Measurements from ENCODE around the gene NT5M. TPM values are rescaled to one million over a fixed set of nuclear protein-coding genes. Genes with fewer than 3 reads are reported as not detected.
A peak's percentile ranks its signal among the peaks of the same experiment; 100 is the strongest.
"Not testable (repeated sequence)": the region's sequence is repeated elsewhere in the genome, so short reads cannot be mapped to it uniquely, and the experiment has no call there.

Gene NT5M
- 1 to 10 TPM; 5.0 to 7.4 (median 6.2) TPM for polyA plus RNA-seq (ENCODE audit: insufficient read length in 4 of 4)

- peak in 3 of 4 donors; percentile 60 to 65 (median 61) for DNase-seq (ENCODE audit: low read depth in 4 of 4, low spot score in 3 of 4)
Observed at GRCh38 chr17:17303010-17303846, at the start of gene NT5M. TSS of gene NT5M (plus strand) at chr17:17303373. CDS start at chr17:17303551, 178 bp downstream.

GRCh38 chr17:17253406-17253805 lies 49.8 kb upstream of the NT5M start:
- DNase-seq (ENCODE audit: low read depth in 4 of 4, low spot score in 3 of 4), result no peak

DNA sequence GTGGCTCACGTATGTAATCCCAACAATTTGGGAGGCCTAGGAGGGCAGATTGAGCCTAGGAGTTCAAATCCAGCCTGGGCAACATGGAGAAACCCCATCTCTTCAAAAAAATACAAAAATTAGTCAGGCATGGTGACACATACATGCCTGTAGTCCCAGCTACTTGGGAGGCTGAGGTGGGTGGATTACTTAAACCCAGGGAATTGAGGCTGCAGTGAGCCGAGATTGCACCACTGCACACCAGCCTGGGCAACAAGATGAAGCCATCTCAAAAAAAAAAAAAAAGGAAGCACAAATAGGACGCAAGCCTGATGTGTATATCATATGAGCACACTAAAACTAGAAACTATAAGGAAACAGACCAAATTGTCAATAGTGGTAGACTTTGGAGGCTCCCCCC lies 49.1 kb upstream of the NT5M start:
- no peak for DNase-seq (ENCODE audit: low read depth in 4 of 4, low spot score in 3 of 4)

DNA sequence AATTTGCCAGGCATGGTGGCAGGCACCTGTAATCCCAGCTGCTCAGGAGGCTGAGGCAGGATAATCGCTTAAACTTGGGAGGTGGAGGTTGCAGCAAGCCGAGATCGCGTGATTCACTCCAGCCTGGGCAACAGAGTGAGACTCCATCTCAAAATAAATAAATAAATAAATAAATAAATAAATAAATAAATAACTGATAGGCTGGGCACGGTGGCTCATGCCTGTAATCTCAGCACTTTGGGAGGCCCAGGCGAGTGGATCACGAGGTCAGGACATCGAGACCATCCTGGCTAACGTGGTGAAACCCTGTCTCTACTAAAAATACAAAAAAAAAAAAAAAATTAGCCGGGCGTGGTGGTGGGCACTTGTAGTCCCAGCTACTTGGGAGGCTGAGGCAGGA lies 47.5 kb upstream of the NT5M start:
- DNase-seq (ENCODE audit: low read depth in 4 of 4, low spot score in 3 of 4), result not testable (repeated sequence)

DNA sequence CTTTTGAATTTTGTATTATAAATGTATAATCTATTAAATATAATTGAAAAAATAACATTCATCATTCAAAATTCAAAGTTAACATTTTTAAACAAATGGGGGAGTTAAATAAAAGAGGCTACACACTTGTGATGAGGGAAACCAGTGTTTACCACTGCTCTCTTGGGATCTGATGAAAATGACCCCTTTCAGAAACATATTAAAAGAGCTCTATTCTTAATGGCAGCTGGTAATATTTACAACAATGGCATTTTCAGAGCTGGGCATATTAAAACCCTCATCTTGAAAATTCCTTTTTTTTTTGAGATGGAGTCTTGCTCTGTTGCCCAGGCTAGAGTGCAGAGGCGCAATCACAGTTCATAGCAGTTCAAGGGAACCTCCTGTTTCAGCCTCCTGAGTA lies 46.9 kb upstream of the NT5M start:
- no peak for DNase-seq (ENCODE audit: low read depth in 4 of 4, low spot score in 3 of 4)

DNA sequence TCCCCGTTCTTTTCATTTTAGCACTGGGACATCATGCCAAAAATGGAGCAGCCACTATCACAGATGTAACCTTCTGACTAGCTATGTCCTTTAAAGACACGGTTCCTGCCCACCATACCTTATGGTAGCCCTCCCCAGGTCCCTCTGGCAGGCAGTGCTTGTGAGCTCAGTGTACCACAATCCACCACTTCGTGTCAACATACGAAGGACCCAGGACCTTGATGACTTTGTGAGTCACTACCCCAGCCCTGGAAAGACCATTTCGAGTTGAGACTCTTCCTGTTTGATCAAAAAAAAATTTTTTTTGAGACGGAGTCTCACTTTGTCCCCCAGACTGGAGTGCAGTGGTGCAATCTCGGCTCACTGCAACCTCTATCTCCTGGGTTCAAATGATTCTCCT lies 45.2 kb upstream of the NT5M start:
- no peak for DNase-seq (ENCODE audit: low read depth in 4 of 4, low spot score in 3 of 4)

DNA sequence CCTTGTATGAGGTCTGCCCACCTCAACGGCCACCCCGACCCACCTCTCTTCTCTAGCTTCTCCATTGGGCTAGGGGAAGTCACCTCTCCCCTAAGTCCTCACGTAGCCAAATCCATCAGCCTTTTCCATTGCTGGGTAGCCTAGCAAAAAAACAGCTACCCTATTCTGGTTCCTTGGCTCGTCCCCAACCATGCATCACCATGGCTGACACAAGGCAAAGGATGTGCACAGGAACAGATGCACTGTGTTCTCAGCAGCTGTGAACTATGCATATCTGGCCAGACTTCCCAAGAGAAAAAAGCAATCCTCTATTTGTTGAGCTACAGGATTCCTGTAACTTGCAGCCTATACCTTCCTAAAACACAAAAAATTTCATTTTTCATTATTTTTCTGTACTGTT lies 44.2 kb upstream of the NT5M start:
- no peak for DNase-seq (ENCODE audit: low read depth in 4 of 4, low spot score in 3 of 4)

DNA sequence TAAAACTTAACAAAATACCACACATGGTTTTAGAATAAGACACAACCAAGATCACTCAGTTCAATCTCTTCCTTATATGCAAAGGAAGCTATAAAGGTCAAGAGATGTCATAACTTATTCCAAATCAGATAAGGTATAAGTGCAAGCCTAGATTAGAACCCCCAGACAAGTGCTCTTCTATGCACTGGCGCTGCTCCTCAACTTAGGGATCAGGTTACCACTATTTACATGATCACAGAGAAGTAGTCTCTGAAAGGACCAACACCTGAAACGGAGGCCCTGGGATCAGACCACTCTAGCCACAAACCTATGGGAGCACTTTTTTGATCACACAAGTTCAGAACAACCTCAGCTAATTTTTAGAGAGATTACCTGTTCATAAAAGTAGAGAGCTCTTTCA lies 38.7 kb upstream of the NT5M start:
- no peak for DNase-seq (ENCODE audit: low read depth in 4 of 4, low spot score in 3 of 4)

DNA sequence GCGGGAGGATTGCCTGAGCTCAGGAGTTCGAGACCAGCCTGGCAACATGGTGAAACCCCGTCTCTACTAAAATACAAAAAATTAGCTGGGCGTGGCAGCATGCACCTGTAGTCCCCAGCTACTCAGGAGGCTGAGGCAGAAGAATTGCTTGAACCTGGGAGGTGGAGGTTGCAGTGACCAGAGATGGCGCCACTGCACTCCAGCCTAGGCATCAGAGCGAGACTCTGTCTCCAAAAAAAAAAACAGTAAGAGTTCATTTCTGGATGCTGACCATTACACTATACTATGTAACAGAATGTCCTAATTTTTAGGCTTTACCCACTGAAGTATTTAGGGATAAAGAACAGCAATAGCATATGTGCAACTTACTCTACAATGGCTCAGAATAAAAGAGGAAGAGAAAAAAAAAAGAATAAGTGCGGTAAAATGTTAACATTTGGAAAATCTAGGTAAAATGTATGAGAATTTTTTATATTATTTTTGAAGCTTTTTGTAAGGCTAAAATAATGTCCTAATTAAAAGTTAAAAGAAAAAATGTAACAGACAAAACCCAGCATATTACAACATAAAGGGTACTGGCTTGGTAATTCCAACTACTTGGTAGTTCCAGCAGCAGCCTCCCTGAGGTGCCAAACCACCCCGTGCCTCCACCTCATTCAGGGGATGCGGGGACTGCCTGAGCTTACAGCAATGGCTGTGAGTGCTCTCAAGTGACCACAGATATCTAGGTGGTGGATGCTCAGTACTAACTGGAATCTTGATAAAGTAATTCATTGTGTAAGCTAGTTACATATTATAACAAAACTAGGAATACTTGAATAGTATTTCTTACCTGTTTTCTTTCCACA lies 33.0 kb upstream of the NT5M start:
- DNase-seq (ENCODE audit: low read depth in 4 of 4, low spot score in 3 of 4), result no peak

GRCh38 chr17:17275971-17276370 lies 27.2 kb upstream of the NT5M start:
- no peak for DNase-seq (ENCODE audit: low read depth in 4 of 4, low spot score in 3 of 4)

GRCh38 chr17:17277431-17277830 lies 25.7 kb upstream of the NT5M start:
- DNase-seq (ENCODE audit: low read depth in 4 of 4, low spot score in 3 of 4), result not testable (repeated sequence)

GRCh38 chr17:17279316-17279715 lies 23.9 kb upstream of the NT5M start:
- no peak for DNase-seq (ENCODE audit: low read depth in 4 of 4, low spot score in 3 of 4)

DNA sequence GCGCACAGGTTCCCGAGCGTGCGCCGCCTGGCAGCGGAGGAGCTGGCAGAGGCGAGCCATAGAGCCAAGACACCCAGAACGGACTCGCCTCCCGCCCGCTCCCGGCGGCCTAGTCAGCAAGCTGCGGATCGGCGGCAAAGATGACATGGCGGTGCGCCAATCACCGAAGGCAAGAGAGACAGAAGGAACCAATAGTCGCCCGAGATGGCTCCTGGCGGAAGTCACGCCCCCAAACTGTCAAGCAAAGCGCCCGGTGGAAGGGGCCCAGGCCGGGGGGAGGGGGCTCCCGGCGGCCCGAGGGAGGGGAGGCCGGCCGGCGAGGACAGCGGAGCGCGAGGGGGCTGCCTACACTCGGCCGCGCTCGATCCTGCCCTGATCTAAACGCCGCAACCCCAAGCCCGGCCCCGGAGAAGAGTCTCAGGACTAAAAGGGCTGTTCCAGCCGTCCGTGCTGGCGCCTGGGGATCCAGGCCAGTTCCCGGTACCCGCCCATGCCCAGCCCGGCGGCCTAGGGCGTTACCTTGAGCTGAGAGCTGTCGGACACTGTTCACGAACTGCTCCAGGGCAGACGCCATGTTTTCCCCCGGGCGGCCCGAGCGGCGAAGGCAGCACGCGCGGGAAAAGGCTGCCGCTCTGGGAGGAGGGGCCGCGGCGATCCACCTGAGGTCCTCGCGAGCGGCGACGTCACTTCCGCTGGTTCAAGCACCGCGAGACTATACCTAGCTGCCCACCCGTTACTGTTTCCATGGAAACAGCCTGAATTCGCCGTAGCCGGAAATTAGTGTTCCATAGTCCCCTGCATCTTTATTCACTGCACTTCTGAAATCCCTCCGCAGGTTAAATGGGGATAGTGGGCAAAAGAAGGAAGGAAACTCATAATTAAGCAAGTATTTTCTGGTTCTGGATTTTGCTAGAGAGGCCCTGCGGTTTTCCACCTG lies 22.3 kb upstream of the NT5M start, which contains the start of gene COPS3:
COPS3 (minus strand) TSS at position 634 of the 937 bp plus-strand sequence; CDS start at position 574, 60 bp downstream.
- peak; percentile 93 to 98 (median 97) for DNase-seq (ENCODE audit: low read depth in 4 of 4, low spot score in 3 of 4)

DNA sequence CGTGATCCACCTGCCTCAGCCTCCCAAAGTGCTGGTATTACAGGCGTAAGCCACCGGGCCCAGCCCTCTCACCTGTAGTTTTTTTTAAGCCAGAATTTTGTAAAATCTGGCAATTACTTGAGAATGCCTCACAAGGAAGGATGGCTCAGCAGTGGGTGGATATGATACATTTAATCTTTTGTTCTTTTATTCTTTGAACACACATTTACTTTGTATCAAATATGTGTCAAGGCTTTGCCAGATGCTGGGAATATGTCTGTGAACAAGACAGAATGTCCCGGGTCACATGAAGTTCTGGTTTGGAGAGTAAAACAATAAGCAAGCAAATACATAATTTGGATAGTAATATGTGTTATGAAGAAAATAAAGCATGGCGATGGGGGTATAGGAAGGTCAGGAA lies 17.2 kb upstream of the NT5M start:
- DNase-seq (ENCODE audit: low read depth in 4 of 4, low spot score in 3 of 4), result no peak

DNA sequence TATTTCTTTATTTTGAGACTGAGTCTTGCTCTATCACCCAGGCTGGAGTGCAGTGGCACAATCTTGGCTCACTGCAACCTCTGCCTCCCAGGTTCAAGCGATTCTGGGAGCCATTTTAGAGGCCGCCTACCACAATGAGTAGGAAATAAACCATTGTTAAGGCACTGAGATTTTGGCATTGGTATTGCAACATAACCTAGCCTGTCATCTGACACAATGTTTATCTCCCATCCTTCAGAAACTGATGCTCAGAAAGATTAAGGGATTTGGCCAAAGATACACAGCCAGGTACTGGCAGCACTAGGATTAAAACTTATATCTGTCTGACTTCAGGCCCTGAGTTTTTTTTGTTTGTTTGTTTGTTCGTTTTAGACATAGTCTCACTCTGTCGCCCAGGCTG lies 14.1 kb upstream of the NT5M start:
- DNase-seq (ENCODE audit: low read depth in 4 of 4, low spot score in 3 of 4), result no peak

DNA sequence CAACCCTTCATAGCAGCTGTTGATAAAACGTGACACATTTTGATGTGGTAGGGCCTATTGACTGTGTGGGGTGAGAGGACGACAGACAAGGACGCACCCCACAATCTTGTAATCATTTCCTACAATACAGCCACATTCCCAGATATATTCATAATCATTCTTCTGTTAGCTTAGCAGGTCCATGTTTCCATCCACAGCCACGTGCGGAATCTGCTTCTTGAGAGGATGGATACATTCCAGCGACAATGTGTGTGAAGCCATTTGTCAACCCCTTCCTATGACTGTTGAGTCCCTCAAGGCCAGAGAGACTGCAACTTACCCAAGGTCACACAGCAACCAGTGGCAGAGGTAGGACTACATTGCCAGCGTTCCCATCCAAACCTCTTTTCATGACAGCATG lies 13.5 kb upstream of the NT5M start:
- no peak for DNase-seq (ENCODE audit: low read depth in 4 of 4, low spot score in 3 of 4)

DNA sequence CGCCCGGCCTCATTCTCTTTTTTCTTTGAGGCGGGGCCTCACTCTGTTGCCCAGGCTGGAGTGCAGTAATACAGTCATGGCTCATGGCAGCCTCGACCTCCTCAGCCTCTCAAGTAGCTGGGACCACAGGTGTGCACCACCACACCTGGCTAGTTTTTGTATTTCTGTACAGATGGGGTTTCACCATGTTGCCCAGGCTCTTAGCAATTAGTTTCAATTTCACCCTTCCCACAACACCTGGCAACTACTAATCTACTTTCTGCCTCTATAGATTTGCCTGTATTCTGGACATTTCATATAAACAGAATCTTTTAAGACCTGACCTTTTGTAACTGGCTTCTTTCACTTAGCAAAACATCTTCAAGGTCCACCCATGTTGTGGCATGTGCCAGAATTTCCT lies 8.0 kb upstream of the NT5M start:
- no peak for DNase-seq (ENCODE audit: low read depth in 4 of 4, low spot score in 3 of 4)

DNA sequence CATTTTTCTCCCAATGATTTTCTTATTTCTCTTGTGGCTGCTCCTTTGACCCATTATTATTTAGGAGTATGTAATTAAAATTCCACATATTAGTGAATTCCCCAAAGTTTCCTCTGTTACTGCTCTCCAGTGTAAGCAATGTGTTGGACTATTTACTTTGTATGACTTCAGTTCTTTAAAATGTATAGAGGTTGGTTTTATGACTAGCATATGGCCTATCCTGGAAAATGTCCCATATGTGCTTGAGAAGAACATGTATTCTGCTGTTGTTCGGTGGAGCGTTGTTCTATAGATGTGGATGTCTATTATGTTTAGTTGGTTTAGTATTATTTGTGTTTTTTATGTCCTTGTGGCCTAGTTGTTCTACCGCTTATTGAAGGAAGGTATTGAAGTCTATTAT lies 6.0 kb upstream of the NT5M start:
- DNase-seq (ENCODE audit: low read depth in 4 of 4, low spot score in 3 of 4), result no peak

GRCh38 chr17:17298108-17298507 lies 5.1 kb upstream of the NT5M start:
- no peak for DNase-seq (ENCODE audit: low read depth in 4 of 4, low spot score in 3 of 4)
